ENCODE data around the gene CCDC78.

CCDC78 gene

GRCh38 chr16:724188-725040, 1.8 kb downstream of the CCDC78 start:
- H3K4me2 ChIP-seq (ENCODE audit: low read length), result no peak overlapping the region
- H3K4me3 ChIP-seq (ENCODE audit: low read depth, low read length), result no peak overlapping the region
- peaks cover 14% of the 10 kb centered on the region for H3K4me1 ChIP-seq
- no peak for TF ChIP-seq CTCF (IDR thresholded peaks at IDR 0.05)
- H3K79me2 ChIP-seq, result no peaks in the 10 kb centered on the region
- no peaks in the 10 kb centered on the region for H3K9me3 ChIP-seq (ENCODE audit: control insufficient read depth, low read length)
- H3K36me3 ChIP-seq (ENCODE audit: control insufficient read depth, insufficient read depth, low read length), result no peaks in the 10 kb centered on the region
- H2AFZ ChIP-seq, result no peak overlapping the region
- H3K27me3 ChIP-seq (ENCODE audit: control insufficient read depth, insufficient read depth, low read length), result no peaks in the 10 kb centered on the region
- H3K27ac ChIP-seq, result no peak overlapping the region
- no peak overlapping the region for H3K9ac ChIP-seq

GRCh38 chr16:723695-724094, 2.5 kb downstream of the CCDC78 start:
- H3K4me1 ChIP-seq, result peaks cover 19% of the 10 kb centered on the region

GRCh38 chr16:722835-723633, 3.2 kb downstream of the CCDC78 start:
- H3K9ac ChIP-seq, result no peak overlapping the region
- no peak overlapping the region for H2AFZ ChIP-seq
- no peaks in the 10 kb centered on the region for H3K27me3 ChIP-seq (ENCODE audit: control insufficient read depth, insufficient read depth, low read length)
- H3K9me3 ChIP-seq (ENCODE audit: control insufficient read depth, low read length), result no peaks in the 10 kb centered on the region
- H3K4me3 ChIP-seq (ENCODE audit: low read depth, low read length), result no peak overlapping the region
- H3K36me3 ChIP-seq (ENCODE audit: control insufficient read depth, insufficient read depth, low read length), result no peaks in the 10 kb centered on the region
- no peaks in the 10 kb centered on the region for H3K79me2 ChIP-seq
- no peak overlapping the region for H3K27ac ChIP-seq
- TF ChIP-seq CTCF (IDR thresholded peaks at IDR 0.05), result no peak
- H3K4me2 ChIP-seq (ENCODE audit: low read length), result no peak overlapping the region
- peaks cover 19% of the 10 kb centered on the region for H3K4me1 ChIP-seq

More at GRCh38 chr16:723695-724094, 2.5 kb downstream of the CCDC78 start:
- H3K27ac ChIP-seq, result no peak overlapping the region
- no peak overlapping the region for H3K9ac ChIP-seq
- TF ChIP-seq CTCF (IDR thresholded peaks at IDR 0.05), result no peak
- no peak overlapping the region for H3K4me2 ChIP-seq (ENCODE audit: low read length)
- no peaks in the 10 kb centered on the region for H3K27me3 ChIP-seq (ENCODE audit: control insufficient read depth, insufficient read depth, low read length)
- no peak overlapping the region for H2AFZ ChIP-seq
- no peaks in the 10 kb centered on the region for H3K36me3 ChIP-seq (ENCODE audit: control insufficient read depth, insufficient read depth, low read length)
- H3K79me2 ChIP-seq, result no peaks in the 10 kb centered on the region
- H3K9me3 ChIP-seq (ENCODE audit: control insufficient read depth, low read length), result no peaks in the 10 kb centered on the region
- H3K4me3 ChIP-seq (ENCODE audit: low read depth, low read length), result no peak overlapping the region

GRCh38 chr16:721765-722540, 4.3 kb downstream of the CCDC78 start:
- Histone ChIP-seq H3K36me3 (ENCODE audit: control insufficient read depth, insufficient read depth, low read length) (no peaks in the 10 kb centered on the region), H3K9ac (no peak overlapping the region), H3K9me3 (ENCODE audit: control insufficient read depth, low read length) (no peaks in the 10 kb centered on the region), H2AFZ (peak overlapping the region; percentile 38), H3K4me2 (ENCODE audit: low read length) (peak overlapping the region; percentile 97), H3K27ac (peak overlapping the region; percentile 94), H3K4me3 (ENCODE audit: low read depth, low read length) (peak overlapping the region; percentile 73), H3K27me3 (ENCODE audit: control insufficient read depth, insufficient read depth, low read length) (no peaks in the 10 kb centered on the region), H3K79me2 (peaks cover under 1% of the 10 kb centered on the region), H3K4me1 (peaks cover 16% of the 10 kb centered on the region)
- TF ChIP-seq CTCF (IDR thresholded peaks at IDR 0.05), result no peak

Measured in parathyroid adenoma (tissue), 2 donors.